Lung (tissue), 12 donors: ENCODE measurements around the gene ZNF93. TPM values are rescaled to one million over a fixed set of nuclear protein-coding genes. Genes with fewer than 3 reads are reported as not detected.
"Not testable (repeated sequence)": the region's sequence is repeated elsewhere in the genome, so short reads cannot be mapped to it uniquely, and the experiment has no call there.

Source experiments
- ATAC-seq: fragments of 200-7000 bp; cut with Tn5 transposase; one replicate; pipeline ENCODE4 v1.9.1; 2020; ENCODE audit warnings: moderate number of reproducible peaks; ENCODE audit not compliant: insufficient read depth, low FRiP score
- DNase-seq, 3 donors: peaks; one replicate each; pipeline ENCODE4 v3.0.0-alpha.2; 2013 to 2017
- H3K27ac ChIP-seq, 2 donors: one replicate each; pipeline ENCODE4 v1.5.1; 2013; ENCODE audit warnings: mild to moderate bottlenecking in 2 of 2, moderate library complexity in 2 of 2, control low read depth in 1 of 2, inconsistent platforms in 1 of 2, low read depth in 1 of 2, low read length in 1 of 2
- H3K27me3 ChIP-seq, 3 donors: one replicate each; pipeline ENCODE4 v1.5.1; 2013; ENCODE audit warnings: low read length in 2 of 3; ENCODE audit not compliant: control insufficient read depth in 3 of 3, insufficient read depth in 3 of 3
- H3K36me3 ChIP-seq, 4 donors: one replicate each; pipeline ENCODE4 v1.5.1; 2013; ENCODE audit warnings: low read length in 4 of 4, mild to moderate bottlenecking in 1 of 4, moderate library complexity in 1 of 4; ENCODE audit not compliant: control insufficient read depth in 4 of 4, insufficient read depth in 4 of 4
- H3K4me1 ChIP-seq, 5 donors: one replicate each; pipeline ENCODE4 v1.5.1; 2013; ENCODE audit warnings: low read length in 5 of 5, mild to moderate bottlenecking in 2 of 5, moderate library complexity in 1 of 5; ENCODE audit not compliant: control insufficient read depth in 5 of 5, insufficient read depth in 5 of 5
- H3K4me3 ChIP-seq: one replicate; pipeline ENCODE4 v1.5.1; 2013; ENCODE audit warnings: mild to moderate bottlenecking, control low read depth, moderate library complexity
- H3K9ac ChIP-seq, 2 donors: one replicate each; pipeline ENCODE4 v1.5.1; 2013; ENCODE audit warnings: low read length in 2 of 2, control low read depth in 1 of 2; ENCODE audit not compliant: insufficient read depth in 1 of 2
- H3K9me3 ChIP-seq, 4 donors: one replicate each; pipeline ENCODE4 v1.5.1; 2013; ENCODE audit warnings: low read length in 3 of 4, mild to moderate bottlenecking in 1 of 4, moderate library complexity in 1 of 4; ENCODE audit not compliant: control insufficient read depth in 4 of 4, insufficient read depth in 3 of 4
- whole genome bisulfite sequencing, 2 donors: extraction: QIAGEN DNeasy Blood & Tissue Kit; methylation state at CpG; one replicate each; pipeline ENCODE4 v1.1.7; 2013; 5-methylcytosine and 5-hydroxymethylcytosine counted together
- polyA plus RNA-seq, 2 donors: library from polyadenylated mRNA; stranded (reverse); fragments of 200-250 nt; gene quantifications; one replicate each; pipeline ENCODE4 v1.2.1, GENCODE V29; 2013
- total RNA-seq, 2 donors: library from RNA; depleted of rRNA in 1 of 2; stranded (reverse); fragments of >200 nt in 1 of 2; gene quantifications; one replicate each; pipeline ENCODE4 v1.2.1, GENCODE V29; 2014 to 2021
- TF ChIP-seq, protein P1 (sequence below): IDR thresholded peaks from 2 replicates; pipeline ENCODE4 v1.5.1; 2012; ENCODE audit warnings: mild to moderate bottlenecking; ENCODE audit errors: control extremely low read depth, extremely low read depth
- donor health status: control.
- donor health status: control.
- donor health status: Bipolar disorder and iron deficiency.
- donor health status: healthy.
- donor health status: DM: yes; HTN: yes; CAD: no.

Gene ZNF93
- total and polyA plus RNA-seq, 4 donors: 1.6 to 12.9 (median 3.4) TPM

DNA sequence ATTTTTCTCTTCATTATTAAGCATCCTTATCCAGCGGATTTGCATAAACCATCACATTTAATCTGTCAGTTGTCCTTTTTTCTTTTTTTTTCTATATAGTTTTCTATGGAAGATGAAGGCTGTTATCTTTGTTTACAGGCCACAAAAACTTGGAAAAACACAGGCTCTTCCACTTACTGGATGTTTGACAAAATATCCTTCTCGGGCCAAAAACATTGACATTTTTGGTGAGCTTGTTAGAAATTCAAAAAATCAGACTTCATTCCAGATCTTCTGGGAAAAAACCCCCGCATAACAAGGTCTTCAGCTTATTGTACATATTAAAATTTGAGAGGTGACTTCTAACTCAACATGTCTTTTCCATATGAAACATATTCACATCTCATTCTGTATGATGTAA is 13.8 kb downstream of the ZNF93 start:
- Histone ChIP-seq H3K4me1 (peaks cover 0 to 16% (median 0%) of the 10 kb centered on the region in 5 donors), H3K4me3 (no peak overlapping the region), H3K9me3 (no peaks in the 10 kb centered on the region), H3K27ac (no peak overlapping the region), H3K27me3 (no peaks in the 10 kb centered on the region), H3K9ac (no peak overlapping the region), H3K36me3 (peaks cover 0 to 9% (median 0%) of the 10 kb centered on the region in 4 donors)
- 70 to 82% methylated on average over 3 of the region's 3 CpGs for WGBS, 2 donors
- ATAC-seq (no peak), DNase-seq (peak in 2 of 3 donors; percentile 73 to 76)
- TF ChIP-seq, protein P1, sequence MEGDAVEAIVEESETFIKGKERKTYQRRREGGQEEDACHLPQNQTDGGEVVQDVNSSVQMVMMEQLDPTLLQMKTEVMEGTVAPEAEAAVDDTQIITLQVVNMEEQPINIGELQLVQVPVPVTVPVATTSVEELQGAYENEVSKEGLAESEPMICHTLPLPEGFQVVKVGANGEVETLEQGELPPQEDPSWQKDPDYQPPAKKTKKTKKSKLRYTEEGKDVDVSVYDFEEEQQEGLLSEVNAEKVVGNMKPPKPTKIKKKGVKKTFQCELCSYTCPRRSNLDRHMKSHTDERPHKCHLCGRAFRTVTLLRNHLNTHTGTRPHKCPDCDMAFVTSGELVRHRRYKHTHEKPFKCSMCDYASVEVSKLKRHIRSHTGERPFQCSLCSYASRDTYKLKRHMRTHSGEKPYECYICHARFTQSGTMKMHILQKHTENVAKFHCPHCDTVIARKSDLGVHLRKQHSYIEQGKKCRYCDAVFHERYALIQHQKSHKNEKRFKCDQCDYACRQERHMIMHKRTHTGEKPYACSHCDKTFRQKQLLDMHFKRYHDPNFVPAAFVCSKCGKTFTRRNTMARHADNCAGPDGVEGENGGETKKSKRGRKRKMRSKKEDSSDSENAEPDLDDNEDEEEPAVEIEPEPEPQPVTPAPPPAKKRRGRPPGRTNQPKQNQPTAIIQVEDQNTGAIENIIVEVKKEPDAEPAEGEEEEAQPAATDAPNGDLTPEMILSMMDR: no peak

DNA sequence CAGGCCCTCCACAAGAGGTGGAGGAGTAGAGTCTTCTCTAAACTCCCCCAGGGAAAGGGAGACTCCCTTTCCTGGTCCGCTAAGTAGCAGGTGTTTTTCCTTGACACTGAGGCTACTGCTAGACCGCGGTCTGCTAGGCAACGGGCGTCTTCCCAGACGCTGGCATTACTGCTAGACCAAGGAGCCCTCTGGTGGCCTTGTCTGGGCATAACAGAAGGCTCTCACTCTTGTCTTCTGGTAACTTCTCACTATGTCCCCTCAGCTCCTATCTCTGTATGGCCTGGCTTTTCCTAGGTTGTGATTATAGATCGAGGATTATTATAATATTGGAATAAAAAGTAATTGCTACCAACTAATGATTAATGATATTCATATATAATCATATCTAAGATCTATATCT is 29.7 kb downstream of the ZNF93 start:
- H3K36me3 ChIP-seq: peaks cover 2 to 76% (median 24%) of the 10 kb centered on the region in 4 donors
- peaks cover 5 to 25% (median 22%) of the 10 kb centered on the region in 4 donors for H3K9me3 ChIP-seq

DNA sequence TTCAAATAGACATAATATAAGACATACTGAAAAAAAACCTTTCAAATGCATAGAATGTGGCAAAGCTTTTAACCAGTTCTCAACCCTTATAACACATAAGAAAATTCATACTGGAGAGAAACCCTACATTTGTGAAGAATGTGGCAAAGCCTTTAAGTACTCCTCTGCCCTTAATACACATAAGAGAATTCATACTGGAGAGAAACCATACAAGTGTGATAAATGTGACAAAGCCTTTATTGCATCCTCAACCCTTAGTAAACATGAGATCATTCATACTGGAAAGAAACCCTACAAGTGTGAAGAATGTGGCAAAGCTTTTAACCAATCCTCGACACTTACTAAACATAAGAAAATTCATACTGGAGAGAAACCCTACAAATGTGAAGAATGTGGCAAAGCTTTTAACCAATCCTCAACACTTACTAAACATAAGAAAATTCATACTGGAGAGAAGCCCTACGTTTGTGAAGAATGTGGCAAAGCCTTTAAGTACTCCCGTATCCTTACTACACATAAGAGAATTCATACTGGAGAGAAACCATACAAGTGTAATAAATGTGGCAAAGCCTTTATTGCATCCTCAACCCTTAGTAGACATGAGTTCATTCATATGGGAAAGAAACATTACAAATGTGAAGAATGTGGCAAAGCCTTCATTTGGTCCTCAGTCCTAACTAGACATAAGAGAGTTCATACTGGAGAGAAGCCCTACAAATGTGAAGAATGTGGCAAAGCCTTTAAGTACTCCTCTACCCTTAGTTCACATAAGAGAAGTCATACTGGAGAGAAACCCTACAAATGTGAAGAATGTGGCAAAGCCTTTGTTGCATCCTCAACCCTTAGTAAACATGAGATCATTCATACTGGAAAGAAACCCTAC is 32.9 kb downstream of the ZNF93 start:
- not testable (repeated sequence) for H3K9ac ChIP-seq, H3K27me3 ChIP-seq, H3K4me1 ChIP-seq, ATAC-seq, H3K27ac ChIP-seq, DNase-seq, H3K4me3 ChIP-seq
- 96 to 98% methylated on average over 3 of the region's 3 CpGs for WGBS, 2 donors
- Histone ChIP-seq H3K9me3 (peaks cover 5 to 27% (median 21%) of the 10 kb centered on the region in 4 donors), H3K36me3 (peaks cover 0 to 52% (median 16%) of the 10 kb centered on the region in 4 donors)

More for the DNA sequence above, 29.7 kb downstream of the ZNF93 start:
- DNase-seq, H3K9ac ChIP-seq, H3K27ac ChIP-seq, H3K27me3 ChIP-seq, H3K4me1 ChIP-seq, ATAC-seq, H3K4me3 ChIP-seq: not testable (repeated sequence)
- 74% methylated on average over 7 of the region's 7 CpGs for WGBS, 2 donors

DNA sequence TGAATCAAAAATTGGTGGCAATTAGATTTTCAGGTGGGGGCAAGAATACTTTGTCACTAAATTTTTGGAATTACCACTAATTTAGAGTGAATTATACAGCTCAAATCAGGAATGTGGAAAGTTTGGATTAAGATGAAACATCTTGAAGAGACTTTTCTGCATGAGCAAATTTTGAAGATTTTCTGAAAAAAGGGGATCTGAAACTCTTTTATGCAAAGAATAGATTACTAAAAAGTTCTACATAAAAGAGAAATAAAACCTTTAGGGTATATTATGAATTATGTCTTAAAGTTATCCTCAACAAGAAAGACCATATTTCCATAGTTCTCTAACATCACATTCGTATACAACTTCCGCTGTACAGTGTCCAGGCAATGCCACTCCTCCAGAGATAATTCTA is 36.7 kb downstream of the ZNF93 start:
- Histone ChIP-seq H3K9me3 (peaks cover 5 to 25% (median 19%) of the 10 kb centered on the region in 4 donors), H3K4me1 (peaks cover 0 to 11% (median 0%) of the 10 kb centered on the region in 5 donors), H3K9ac (no peak overlapping the region), H3K36me3 (peaks cover 0 to 29% (median 11%) of the 10 kb centered on the region in 4 donors), H3K4me3 (no peak overlapping the region), H3K27ac (no peak overlapping the region), H3K27me3 (no peaks in the 10 kb centered on the region)
- 93 to 95% methylated on average over 2 of the region's 2 CpGs for WGBS, 2 donors
- no peak for ATAC-seq
- DNase-seq: no peak
- TF ChIP-seq, protein P1: no peak
